NCI-H1417 treated with DMSO at 0.1 percent for 48 hours (cell line): ENCODE measurements around the gene LEPROT.

Experiments used
- DNase-seq: peaks from one replicate; lab custom pipeline; 2025; lab: John Stamatoyannopoulos, UW

Gene LEPROT

DNA sequence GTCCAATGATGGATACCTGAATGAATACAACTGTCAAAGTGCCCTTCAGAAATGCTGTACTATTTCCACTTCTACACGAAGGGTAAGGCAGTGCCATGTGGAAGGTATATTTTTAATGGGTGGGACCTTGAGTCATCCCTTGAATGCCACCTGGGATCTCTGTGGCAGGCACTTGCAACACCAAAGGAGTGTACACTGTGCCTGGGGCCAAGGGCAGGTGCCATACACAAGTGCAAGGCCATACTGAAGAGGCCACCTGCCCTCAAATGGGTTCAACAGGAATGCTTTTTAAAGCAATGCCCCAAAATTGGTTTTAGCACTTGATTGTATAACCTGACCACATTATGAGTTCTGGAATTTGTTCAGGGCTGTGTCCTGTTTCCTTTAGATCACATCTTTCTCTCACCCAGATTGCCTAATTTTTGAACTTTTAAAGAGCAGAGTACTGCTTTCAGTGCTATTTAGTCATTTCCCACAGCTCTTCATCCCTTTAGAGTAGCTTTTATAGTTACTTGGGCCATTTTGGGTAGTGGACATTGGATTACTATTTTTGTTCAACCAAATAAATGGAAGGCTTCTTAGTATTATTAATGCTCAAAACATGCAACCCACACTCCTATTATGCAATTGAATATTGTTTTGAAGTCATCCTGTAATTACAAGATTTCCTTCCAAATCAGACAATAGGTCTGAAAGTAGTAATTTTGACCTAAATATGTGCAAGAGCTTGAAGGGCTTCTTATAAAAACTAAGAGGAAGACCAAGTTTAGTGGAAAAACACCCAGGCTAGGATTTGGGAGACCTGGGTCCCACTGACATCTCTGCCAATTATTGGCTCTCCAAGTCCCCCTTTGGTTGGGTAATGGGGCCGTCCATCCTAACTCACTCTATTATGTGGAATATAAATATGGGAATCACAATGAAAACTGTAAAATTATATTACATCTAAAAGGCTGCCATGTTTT is 57.2 kb downstream of the LEPROT start:
- no peak for DNase-seq

DNA sequence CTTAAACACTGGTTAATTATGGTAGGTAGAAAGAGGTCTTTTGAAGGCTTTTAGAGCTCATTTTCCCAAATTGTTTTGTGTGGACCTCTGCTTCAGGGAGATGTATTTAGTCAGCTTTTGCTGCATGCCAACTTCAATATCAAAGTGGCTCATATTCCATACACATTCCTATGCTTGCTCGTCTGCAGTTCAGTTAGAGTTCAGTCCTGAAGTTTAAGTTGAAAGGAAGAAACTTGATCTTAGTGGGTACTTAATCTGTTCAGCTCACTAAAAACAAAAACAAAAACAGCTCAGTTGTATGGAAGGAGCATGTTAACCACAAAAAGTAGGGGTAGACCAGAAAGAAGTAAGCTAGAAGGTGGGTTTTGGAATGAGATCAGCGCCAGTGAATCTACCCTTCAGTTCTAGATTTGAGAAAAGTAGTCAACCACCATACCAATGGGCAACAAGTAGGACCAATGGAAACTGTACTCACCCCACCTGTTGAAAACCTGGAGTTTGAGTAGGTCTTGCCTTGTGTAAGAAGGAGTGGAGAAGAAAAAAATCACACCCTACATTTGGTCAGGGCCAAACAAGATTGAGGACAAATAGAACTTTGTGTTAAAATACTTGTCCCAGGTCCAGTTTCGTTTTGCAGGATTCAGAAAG is 58.0 kb downstream of the LEPROT start:
- DNase-seq = no peak

DNA sequence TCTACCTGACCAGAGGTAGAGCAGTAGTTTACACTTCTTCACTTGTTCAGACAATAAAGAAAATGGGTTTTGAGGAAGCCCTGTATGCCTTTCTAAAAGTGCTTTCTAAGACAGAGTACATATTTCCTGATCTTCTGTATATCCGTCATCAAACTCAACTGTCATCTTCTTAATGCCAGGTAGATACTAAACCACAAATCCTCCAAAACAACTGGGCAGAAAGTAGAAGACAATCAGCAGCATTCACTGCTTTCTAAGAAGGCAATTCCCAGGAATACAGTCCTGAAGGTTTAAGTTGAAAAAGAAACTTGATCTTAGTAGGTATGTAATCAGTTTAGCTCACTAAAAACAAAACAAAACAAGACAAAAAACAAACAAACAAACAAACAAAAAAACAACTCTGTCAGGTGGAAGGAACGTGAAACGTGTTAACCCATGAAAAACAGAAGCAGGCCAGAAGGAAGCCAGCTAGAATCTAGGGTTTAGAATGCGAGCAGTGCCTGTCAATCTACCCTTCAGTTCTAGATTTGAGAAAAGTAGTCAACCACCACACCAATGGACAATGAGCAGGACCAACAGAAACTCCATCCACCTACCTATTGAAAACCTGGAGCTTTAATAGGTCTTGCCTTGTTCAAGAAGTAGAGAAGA is 59.2 kb downstream of the LEPROT start:
- DNase-seq = no peak

GRCh38 chr1:65480684-65481405 is 60.4 kb downstream of the LEPROT start:
- DNase-seq = no peak

DNA sequence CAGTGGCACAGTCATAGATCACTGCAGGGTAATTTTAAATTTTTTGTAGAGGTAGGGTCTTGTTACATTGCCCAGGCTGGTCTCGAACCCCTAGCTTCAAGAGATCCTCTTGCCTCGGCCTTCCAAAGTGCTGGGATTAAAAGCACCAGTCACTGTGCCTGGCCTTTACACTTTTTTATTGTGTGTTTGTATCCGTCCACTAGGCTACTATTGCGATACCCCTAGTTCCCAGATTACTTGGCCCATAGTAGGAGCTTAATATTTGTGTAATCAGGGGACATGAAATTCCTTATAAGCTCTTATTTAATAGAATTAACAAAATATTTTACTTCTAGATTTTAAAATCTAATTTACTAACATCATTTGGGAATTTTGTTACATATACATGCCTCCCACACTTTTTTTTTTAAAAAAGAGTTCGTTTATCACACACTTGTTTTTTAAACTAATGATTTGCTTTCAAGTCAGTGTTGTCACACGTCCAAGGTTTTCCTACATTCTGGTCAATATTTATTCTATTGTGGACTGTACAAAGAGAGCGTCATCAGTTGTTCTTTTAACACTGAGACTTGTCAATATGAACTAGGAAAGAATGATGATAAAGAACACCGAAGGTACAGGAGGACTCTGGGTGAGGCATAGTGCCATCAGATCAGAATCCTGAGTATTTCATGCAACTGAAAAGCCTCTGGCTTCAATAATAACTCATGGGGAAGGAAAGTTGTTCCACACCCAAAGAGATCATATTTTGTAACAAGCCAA is 63.7 kb downstream of the LEPROT start:
- DNase-seq = no peak
